NCI-H2227 (cell line): ENCODE data around the gene KLK2.

Experiments
- DNase-seq: peaks from one replicate; lab custom pipeline; 2025; ENCODE audit not compliant: unreplicated experiment; lab: John Stamatoyannopoulos, UW

KLK2 gene

GRCh38 chr19:50873056-50873455 lies at the start of gene KLK2:
Gene KLK2 (plus strand): TSS chr19:50873439. CDS start chr19:50873474, 35 bp downstream.
- DNase-seq: no peak

DNA sequence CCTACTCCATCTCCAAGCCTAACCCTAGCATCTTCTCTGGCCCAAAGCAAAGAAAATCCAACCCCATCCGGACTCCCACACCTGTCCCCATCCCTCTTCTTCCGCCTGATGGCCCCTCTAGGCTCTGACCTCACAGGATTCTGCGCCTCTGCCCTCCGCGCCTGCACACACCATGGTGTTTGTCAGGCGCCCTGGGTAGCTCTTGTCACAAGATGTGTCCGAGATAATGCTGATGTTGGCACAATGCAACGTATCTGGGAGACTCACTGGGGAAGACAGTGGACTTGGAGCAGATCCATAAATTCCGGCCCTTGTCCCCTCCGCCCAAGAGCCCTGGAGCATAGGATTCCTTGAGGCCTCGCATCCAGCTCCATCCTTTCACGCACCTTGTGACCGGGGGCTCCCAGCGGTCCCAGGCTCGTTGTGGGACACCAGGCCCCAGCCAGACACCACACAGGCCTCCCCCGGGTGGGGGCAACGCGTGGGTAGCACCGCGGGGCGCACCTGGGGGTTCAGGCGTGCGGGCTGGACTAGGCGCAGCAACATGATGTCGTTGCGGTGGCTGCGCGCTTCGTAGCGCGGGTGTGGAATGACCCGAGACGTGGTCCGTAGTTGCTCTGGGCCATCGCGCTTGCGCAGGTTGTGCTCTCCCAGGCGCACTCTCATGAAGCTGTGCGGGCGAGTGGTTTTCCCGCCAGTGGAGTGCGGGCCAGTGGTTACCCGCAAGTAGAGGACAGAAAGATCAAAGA lies 46.6 kb upstream of the KLK2 start:
- no peak for DNase-seq

DNA sequence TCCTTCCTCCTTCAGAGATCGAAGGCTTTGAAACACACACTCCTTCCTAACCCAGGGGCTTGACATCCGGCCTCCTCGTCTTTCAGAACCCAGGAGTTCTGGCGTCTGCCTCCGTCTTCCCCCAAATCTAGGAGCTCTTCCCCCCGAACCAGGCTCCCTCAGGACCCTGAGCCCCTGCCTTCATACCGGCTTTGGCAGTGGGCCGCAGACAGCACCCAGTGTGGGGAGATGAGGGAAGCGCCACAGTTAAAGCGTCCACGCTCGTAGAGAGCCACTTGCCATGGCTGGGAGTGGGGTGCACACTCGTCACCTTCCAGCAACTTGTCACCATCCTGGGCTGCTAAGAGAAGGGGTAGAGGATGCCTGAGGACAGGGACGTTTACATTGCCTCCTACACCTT lies 45.8 kb upstream of the KLK2 start:
- no peak for DNase-seq

GRCh38 chr19:50829801-50830200 lies 43.4 kb upstream of the KLK2 start:
- DNase-seq: no peak

- no peak for DNase-seq
These were observed 42.8 kb upstream of the KLK2 start for GRCh38 chr19:50830266-50831025.

GRCh38 chr19:50831026-50831396 lies 42.2 kb upstream of the KLK2 start:
- no peak for DNase-seq

GRCh38 chr19:50832666-50833065 lies 40.6 kb upstream of the KLK2 start:
- no peak for DNase-seq

GRCh38 chr19:50833117-50833801 lies 40.0 kb upstream of the KLK2 start, which contains the start of gene KLK15:
Gene KLK15 (minus strand): TSS chr19:50833574. CDS start chr19:50831492, 2,082 bp downstream.
- DNase-seq: no peak

GRCh38 chr19:50833802-50834167 lies 39.5 kb upstream of the KLK2 start:
- DNase-seq: no peak

DNA sequence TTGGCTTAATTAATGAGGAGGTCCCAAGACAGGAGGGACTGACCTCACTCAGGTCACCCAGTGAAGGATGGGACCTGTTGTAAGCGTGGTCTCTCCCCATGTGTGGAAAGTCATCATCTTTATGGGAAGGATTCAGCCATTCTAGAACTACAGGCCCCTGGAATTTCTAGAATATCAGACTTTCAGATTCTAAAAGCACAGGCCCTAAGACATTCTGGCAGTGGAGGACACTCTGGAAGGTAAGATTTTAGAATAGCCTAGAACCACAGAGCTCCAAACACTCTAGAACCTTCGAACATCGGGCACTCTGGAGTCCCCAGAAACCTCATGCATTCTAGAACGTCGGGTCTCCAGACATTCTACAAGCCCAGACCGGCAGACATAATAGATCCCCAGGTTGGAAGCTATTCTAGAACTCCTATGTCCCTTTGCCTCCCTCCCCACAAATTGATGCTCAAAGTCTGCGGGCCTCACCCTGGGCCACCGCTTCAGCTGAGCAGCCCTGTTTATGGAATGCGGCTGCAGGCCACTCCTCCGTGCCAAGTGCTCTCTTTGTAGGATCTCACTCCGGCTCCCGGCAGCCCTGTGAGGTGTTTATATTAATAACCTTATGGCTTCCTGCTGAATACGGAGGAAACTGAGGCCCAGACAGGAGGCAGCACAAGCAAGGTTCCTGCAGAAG lies 38.0 kb upstream of the KLK2 start:
- peak; percentile 45 for DNase-seq

- peak; percentile 79 for DNase-seq
These were observed 37.3 kb upstream of the KLK2 start for GRCh38 chr19:50835785-50836542.

GRCh38 chr19:50836543-50837195 lies 36.6 kb upstream of the KLK2 start:
- no peak for DNase-seq

- no peak for DNase-seq
These were observed 35.9 kb upstream of the KLK2 start for GRCh38 chr19:50837300-50837699.

DNA sequence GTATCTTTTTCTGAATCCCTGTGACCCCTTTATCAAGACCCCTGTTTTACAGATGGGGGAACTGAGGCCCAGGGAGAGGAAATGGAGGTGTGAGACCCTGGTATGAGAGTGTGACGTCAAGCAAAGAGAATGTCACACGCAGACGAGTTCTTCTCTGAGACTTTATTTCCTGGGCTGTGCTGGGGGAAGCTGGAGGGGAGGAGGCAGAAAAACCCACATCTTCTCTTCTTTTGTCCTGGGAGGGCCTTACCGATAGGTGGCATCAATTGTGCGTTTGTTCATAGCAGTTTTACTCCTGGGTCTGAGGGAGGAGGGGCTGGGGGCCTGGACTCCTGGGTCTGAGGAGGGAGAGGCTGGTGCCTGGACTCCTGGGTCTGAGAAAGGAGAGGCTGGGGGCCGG lies 35.0 kb upstream of the KLK2 start:
- no peak for DNase-seq

- DNase-seq: no peak
These were observed 33.3 kb upstream of the KLK2 start for GRCh38 chr19:50839712-50840655.

DNA sequence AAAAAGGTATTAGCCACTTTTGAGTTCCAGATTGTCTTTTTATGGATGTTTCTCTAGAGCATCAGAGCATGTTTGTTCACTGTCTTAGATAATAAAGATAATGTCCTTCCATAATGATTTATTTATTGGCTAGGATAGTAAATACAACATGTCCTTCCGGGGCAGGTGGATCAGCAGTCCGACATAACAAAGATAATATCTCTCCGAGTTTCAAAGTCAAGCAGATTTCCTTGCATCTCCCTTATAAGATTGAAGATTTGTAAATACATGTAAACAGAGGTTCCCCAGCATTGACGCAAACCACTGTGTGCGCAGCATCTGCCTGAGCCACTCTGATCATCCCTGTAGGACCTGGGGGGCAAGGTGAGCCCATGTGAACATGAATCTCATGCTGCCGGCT lies 31.1 kb upstream of the KLK2 start:
- no peak for DNase-seq

DNA sequence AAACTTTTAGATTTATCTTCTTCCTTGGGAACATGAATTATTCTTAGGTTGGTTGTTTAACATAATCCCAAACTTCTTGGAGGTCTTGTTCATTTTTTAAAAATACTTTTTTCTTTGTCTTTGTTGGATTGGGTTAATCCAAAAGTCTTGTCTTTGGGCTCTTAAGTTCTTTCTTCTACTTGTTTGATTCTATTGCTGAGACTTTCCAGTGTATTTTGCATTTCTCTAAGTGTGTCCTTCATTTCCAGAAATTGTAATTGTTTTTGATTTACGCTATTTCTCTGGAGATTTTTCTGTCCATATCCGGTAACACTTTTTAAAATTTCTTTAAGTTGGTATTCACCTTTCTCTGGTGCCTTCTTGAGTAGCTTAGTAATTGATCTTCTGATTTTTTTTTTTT lies 30.0 kb upstream of the KLK2 start:
- no peak for DNase-seq

DNA sequence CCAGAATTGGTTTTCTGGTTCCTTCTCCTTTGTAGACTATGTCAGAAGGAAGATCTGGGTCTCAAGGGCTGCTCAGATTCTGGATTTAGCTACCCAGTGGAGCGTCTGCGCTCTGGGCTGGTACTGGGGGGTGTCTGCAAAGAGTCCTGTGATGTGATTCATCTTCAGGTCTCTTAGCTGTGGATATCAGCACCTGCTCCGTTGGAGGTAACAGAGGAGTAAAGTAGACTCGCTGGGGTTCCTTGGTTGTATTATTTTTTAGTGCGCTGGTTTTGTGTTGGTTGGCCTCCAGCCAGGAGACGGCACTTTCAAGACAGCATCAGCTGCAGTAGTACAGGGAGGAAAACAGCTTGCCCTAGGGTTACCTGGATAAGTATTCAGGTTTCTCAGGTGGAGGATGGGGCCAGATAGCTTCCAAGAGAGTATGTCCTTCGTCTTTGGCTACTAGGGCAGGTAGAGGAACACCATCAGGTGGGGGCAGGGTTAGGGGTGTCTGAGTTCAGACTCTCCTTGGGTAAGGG lies 29.5 kb upstream of the KLK2 start:
- no peak for DNase-seq
